HG02759 (cell line): ENCODE measurements around the gene MRPL20.
A peak's percentile ranks its signal among the peaks of the same experiment; 100 is the strongest.
"Not testable (repeated sequence)": the region's sequence is repeated elsewhere in the genome, so short reads cannot be mapped to it uniquely, and the experiment has no call there.

Experiments used
- ATAC-seq: cut with Tn5 transposase; IDR thresholded peaks from one replicate; pipeline ENCODE4 v1.9.1; 2021; ENCODE audit warnings: mild to moderate bottlenecking, moderate library complexity; ENCODE audit not compliant: unreplicated experiment

The MRPL20 gene

DNA sequence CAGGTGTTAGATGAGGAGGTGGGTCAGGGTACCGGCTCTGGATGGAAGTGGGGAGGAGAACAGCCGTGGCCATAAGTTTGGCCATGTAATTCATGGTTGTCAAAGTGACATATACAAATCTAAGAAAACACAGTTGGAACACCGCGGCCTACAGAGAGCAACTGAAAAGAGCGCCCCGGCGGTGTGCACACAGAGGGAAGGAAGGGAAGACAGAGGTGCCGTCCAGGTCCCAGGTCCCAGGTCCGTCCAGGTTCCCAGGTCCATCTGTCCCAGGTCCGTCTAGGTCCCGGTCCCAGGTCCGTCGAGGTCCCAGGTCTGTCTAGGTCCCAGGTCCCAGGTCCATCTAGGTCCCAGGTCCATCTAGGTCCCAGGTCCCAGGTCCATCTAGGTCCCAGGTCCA, 4.5 kb upstream of the MRPL20 start:
- ATAC-seq = no peak

DNA sequence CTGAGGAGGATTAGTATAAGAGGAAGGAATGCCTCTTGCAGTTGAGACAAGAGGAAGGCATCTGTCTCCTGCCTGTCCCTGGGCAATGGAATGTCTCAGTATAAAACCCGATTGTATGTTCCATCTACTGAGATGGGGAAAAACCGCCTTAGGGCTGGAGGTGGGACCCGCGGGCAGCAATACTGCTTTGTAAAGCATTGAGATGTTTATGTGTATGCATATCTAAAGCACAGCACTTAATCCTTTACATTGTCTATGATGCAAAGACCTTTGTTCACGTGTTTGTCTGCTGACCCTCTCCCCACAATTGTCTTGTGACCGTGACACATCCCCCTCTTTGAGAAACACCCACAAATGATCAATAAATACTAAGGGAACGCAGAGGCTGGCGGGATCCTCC, 3.1 kb upstream of the MRPL20 start:
- ATAC-seq = not testable (repeated sequence)

DNA sequence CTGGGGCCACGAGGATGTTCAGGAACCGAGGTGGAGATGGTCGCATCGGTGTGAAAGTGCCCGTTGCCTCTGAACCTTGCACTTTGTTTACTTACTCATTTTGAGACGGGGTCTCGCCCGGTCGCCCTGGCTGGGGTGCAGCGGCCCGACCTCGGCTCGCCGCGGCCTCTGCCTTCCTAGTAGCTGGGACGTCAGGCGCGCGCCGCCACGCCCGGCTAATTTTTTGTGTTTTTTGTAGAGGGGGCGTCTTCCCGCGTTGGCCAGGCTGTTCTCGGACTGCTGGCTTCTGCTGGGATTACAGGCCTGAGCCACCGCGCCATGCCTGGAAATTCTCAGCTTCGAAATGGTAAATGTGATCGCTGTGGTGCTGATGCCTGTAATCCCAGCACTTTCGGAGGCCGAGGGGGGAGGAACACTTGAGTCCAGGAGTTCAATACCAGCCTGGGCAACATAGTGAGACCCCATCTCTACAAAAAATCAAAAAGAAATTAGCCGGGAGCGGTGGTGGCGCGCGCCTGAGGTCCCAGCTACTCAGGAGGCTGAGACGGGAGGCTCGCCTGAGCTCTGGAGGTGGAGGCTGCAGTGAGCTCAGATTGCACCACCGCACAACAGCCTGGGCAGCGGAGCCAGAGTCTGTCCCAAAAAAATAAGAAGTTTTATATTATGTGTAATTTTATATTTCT, 684 bp upstream of the MRPL20 start:
- ATAC-seq = peak; percentile 38

DNA sequence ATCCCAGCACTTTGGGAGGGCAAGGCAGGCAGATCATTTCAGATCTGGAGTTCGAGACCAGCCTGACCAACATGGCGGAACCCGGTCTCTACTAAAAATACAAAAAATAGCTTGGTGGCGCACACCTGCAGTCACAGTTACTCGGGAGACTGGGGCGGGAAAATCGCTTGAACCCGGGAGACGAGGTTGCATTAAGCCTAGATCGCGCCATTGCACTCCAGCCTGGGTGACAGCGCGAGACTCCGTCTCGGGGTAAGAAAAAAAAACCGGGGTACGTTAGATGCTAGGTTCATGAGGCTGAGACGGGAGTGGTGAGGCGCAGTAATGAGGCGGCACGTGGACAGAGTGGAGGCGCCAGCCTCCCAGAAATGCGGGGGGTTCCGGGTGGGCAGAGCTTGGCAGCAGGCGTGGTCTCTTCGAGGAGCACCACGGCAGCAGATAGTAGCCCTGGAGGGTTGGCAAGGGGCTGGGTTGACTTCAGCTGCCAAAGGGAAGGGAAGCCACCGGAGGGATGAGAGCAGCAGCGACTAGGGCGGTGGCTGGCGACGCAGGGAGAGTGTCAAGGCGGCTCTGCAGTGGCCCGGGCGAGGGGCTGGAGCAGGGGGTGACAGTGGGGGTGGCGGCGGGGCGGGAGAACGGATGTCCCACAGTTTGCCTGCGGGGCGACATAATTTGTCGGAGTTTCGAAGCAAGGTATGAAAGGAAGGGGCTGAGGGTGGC, 832 bp downstream of the MRPL20 start:
- no peak for ATAC-seq

DNA sequence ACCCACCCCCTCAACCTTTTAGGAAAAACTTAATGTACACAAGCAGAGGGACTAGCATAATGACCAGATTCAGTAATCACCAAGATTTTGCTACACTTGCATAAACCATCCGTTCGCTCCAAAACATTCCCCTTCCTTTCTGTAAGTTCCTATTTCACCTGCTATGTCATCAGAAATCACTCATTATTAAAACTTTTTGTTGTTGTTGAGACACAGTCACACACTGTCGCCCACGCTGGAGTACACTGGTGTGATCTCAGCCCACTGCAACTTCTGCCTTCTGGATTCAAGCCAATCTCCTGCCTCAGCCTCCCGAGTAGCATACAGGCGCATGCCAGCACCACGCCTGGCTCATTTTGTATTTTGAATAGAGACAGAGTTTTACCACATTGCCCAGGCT, 3.4 kb downstream of the MRPL20 start:
- no peak for ATAC-seq

DNA sequence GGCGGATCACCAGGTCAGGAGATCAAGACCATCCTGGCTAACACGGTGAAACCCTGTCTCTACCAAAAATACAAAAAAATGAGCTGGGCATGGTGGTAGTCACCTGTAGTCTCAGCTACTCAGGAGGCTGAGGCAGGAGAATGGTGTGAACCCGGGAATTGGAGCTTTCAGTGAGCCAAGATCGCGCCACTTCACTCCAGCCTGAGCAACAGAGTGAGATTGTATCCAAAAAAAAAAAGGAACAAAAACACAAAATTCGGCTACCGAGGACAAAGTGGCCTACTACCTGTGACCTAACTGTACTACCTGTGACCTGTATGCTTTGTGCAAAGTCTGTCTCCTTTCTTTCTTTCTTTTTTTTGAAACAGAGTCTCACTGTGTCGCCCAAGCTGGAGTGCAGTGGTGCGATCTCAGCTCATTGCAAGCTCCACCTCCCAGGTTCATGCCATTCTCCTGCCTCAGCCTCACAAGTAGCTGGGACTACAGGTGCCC, 4.1 kb downstream of the MRPL20 start:
- not testable (repeated sequence) for ATAC-seq

DNA sequence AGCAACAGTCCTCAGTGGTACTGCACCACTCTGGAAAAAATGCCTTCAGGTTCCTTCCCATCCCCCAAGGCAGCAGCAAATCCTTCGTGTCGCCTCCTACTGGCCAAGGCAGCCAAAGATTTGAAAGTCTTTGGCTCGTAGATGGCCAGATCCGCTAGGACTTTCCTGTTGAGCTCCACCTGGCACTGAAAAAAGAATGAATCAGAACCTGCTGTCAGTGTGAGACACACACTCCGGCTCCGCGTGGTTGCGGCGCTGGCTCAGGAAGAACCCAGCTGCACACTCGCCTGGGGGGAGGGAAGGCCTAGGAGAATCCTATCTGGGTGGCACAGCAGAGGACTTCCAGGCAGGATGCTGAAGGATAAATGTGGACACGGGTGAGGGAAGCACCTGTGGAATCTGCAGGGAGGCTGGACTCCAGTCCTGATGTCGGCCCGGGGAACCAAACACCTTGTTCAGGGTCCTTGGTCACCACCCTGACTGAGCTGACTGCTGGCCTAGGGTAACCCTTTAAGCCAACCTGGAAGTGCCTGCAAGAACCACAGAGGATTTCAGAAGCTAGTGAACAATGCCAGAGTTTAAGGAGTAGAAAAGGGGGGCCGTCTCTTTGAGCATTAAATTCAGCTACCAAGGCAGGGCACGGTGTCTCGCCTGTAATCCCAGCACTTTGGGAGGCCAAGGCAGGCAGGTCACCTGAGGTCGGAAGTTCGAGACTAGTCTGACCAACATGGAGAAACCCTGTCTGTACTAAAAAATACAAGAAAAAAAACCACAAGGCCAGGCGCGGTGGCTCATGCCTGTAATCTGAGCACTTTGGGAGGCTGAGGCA, 4.8 kb downstream of the MRPL20 start:
- ATAC-seq = no peak

DNA sequence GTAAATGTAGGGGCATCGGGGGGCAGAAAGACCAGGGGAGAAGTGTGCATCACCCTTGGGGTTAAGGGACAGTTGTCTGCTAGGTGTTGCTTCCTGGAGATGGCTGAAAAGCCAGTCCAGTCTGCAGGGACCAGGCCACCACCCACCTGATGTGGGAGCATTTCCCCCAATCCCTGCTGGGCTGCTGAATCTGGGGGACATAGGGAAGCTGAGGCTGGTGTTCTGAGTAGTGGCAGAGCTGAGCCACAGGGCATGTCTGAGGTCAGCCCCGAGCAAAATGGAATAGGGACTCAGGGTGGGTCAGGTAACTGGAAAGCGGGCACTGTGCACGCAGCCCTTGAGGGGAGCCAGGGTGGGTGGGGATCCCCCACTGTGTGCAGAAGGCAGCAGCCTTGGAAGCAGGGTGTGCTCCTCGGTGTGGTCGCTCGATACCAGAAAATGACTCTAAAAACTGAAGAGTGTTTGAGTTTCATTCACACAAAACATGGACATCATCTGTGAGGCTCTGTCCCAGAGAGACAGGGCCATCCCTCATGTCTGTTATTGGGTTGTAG, 5.6 kb downstream of the MRPL20 start:
- ATAC-seq = no peak

DNA sequence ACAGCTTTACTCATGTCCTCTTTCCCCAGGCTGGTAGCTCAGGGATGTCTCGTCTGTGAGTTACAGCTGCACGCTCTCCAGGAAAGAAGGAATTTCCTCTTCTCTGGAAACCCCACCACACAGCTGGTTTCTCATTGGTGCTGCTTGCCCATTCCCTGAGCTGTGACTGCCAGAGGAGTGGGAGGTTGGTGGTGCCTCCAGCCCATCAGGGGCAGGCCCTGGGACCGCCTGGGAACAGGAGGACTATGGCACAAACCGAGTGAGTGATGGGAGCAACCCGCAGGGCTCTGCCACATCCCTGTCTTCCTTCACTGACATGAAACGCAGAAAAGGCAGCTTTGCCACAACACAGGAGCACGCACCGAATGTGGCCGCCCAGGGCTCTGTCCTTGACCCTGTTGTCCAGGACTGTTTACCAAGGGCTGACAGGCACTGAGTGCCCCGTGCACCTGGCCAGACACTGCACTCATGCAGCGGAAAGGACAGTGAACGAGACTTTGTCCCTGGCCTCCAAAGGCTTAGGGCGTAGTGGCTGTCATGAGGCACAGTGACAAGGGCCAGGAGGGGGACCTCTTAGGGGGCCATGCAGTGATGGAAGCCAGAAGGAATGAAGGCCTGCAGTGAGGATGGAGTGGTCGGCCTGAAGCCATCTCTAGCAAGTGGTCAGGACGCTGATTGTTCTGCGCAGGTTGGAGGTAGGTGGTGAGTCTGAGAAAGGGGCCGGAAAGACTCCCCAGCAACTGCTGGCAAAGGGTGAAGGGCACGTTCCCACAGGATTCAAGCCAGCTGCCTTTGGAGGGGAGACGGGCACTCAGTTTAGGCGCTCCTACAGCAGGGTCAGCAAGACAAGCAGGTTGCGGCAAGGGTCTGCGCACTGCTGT, 6.3 kb downstream of the MRPL20 start:
- no peak for ATAC-seq

DNA sequence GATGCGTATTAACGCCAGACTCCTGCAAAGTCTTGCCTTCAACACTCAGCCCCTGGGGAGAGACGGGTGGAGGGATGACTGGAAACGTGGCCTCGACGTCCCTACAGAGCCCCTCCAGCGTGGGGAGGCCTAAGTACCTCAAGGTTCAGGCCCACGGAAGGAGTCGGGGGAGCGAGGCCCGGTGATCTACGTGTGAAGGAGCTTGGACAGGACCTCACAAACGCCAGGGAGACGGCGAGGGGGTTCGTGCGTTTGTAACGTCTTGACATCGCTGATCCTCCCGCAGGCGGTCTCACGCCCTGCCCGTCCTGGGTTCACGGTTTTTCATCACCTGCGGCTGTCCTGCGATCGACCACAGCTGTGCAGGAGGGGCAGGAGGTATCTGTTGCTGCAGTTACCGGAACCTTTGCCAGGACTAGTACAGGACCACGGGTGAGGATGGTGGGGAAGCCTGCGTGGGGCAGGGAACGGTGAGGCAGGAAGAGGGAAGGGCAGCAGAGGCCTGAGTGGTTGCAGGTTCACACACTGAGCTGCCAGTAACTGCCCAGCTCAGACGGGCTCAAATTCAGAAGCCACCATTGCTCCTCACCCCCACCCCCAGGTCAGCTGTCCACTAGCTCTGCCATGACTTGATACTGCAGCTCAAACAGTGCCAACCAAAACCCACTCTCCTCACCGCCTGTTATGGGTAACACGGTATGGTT, 7.1 kb downstream of the MRPL20 start:
- ATAC-seq = no peak

DNA sequence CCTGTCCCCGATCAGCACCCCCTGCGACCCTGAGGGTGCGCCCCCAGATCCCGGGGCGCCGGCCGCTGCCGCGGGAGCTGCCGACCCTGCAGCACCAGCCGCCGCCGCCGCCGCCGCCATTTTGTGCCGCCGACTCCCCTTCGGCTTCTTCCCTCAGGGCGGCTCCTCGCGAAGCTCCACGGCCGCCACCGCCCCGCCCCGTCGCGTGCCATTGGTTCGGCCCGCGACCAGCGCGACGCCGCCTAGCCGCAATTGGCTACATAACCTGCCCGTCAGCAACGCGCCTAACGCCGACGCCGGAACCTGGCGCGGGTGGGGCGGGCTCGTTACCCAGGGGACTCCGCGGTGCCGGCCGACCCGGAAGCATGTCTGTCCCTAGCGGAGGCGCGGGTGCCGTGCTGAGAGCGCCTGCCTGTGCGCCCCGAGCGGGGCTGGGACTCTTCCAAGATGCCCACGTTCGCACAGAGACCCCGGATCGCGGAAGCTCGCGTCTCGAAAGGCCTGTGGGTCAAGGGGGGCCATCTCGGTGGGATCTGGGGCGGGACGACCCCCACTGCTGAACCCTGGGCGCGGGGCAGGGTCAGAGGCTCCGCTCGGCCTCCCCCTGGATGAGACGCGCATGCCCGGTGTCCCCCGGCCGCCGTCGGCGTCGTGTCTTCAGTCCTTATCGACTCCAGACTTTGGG, 7.8 kb downstream of the MRPL20 start, which contains the start of gene CCNL2:
TSS of gene CCNL2 (minus strand) at position 149 of the 685 bp plus-strand sequence. CDS start at position 120, 29 bp downstream.
- ATAC-seq = peak; percentile 93

DNA sequence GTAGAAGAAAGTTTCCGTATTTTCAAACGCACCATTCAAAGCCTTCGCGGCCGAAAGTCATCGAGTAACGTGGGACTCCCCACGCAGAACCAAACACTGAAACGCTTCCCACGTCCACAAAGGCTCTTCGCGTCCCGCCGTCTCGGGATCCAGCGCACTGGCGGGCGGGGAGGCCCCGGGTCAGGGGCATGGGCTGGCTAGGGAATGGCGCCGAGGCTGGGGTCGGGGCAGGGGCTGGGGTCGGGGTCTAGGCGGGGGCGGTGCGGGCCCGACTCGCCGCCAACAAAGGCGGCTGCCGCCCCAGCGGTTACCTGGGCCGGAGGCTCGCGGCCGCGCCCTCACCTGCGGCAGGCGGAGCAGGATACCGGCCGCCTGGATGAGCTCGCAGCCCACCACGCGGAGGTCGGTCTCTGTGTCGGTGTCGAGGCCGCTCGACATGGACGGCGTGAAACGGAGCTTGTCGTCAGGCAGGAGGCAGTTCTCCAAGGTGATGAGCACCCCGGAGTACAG, 8.4 kb downstream of the MRPL20 start:
- ATAC-seq = peak; percentile 18

DNA sequence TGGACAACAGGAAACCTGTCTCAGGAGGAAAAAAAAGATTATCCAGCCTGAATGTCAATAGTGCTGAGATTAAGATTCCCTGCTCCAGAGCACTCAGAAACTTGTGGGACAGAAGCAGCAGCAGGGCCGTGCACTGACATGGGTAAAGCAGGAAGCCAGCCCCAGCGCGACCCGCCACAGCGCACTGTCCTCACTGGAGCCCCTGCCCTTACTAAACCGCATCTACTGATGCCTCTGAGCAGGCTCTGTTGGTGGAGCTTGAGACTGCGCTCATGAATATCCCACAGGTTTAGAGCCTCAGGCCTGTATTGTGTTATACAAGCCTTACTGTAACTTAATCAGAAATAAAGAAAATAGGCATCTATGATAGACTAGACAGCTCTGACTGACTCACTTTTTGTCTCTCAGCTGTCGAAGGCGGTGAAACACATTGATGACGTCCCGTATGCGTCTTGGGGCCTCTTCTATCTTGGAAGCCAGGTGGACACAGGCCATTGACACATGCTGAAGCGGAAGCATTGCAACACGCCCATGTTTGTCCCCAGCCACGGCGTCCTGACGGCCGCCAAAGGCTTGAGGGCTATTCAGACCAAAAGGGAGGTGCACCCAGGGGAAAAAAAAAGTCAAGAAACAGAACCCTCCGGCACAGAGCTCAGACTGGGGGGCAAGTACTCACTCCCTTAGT, 9.1 kb downstream of the MRPL20 start:
- ATAC-seq = no peak

DNA sequence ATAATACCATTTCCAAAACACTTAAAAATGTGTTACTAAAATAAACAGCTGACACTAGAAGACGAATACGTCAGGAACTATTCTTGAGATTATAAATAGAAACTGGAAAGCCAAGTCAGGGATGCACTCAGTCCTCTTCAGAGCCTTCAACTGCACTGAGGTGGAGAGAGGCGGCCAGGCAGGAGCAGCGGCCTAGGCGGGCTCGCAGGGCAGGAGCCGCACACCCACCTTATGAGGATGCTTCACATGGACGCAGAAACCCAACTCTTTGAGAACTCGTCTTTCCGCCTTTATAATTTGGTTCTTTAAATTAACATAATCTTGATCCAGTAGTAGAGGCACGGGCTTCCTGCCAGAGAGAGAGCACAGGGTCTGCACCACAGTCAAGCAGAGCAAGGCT, 11.9 kb downstream of the MRPL20 start:
- no peak for ATAC-seq

DNA sequence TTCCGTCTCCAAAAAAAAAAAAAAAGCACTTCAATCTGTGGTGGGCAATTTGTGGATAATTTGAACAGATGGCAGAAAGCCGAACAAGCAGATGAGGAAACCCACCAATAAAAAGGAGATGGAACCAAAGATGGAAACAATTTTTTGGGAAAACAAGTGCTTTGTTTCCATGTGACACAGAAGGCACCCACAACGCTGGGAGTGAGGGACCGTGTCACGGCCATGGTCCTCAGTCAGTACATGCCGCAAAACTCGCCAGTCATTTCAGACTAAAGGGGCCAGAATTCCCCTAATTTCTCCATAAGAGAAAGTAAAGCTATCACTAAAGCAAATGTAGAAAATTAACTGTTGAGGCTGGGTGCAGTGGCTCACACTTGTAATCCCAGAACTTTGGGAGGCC, 13.0 kb downstream of the MRPL20 start:
- ATAC-seq = no peak

DNA sequence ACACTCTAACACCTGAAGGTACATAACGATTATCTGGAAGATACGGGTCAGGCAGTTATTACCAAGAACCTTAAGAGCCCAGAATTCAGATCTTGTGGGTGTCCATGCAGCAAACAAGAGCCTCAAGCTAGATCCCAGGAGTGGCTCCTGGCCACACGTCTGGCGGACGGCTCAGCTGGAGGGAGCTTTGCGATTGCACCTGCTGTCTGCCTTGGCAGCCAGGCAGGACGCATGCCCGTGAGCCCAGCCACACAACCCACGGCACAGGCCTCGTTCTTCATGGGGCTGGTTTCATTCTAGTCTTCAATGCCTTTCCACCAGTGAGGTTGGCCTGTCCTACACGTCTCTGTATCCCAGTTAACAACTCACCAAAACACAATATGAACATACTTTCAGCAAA, 13.7 kb downstream of the MRPL20 start:
- ATAC-seq = no peak

DNA sequence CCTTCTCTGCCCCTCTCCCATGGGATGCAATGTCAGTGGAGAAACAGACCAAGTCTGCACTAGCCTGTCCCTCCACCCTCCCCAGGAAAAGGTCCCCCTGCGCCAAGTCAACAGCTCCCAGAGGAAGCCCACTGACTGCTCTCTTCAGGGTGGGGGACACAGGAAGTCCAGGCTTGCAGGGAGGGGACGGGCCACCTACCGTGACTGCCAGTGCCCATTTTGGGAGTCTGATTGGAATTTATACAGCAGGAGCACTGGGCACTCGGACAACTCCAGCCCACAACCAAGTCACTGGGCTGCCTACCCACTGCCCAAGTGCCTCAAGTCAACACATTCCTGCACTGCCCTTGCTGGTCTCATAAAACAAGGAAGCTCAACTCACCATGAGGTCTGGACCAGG, 14.1 kb downstream of the MRPL20 start:
- no peak for ATAC-seq

DNA sequence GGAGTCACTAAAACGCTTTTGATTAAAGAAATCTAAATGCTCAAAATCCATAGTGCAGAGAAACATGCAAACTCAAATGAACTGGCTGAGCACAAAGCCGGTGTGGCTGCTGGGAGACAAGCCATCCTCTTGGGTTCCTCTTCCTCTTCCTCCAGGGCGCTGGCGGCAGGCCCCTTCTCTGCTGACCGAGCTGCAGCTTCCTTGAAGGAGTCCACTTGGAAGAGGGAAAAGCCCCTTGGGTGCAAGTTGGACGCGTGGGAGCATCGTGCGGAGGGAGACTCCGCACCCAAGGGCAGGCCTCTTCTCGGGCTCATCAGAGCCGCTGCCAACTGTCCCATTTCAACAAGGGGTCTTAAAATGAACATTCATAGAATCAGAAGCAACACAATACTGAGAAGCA, 15.9 kb downstream of the MRPL20 start:
- ATAC-seq = no peak
